CD8-positive, alpha-beta memory T cell (primary cell): ENCODE data around the gene SLC44A1. TPM values are rescaled to one million over a fixed set of nuclear protein-coding genes. Genes with fewer than 3 reads are reported as not detected.

Experiments
- CTCF ChIA-PET: fragments of 350-600 bp; sonication (Branson Sonifier 250); formaldehyde crosslinking; loops from one replicate; lab custom pipeline; 2021; ENCODE audit warnings: antibody characterized with exemption; lab: Charles Lee
- POLR2A ChIA-PET: fragments of 350-600 bp; sonication (Branson Sonifier 250); formaldehyde crosslinking; loops from one replicate; lab custom pipeline; 2021; ENCODE audit warnings: antibody characterized with exemption; lab: Charles Lee
- DNase-seq, 5 donors: peaks; one replicate each; pipeline versions ENCODE4 v3.0.0 to v3.0.0-alpha.2; 2020 to 2022; ENCODE audit warnings: mixed read lengths in 1 of 5
- H3K27ac ChIP-seq: one replicate; pipeline ENCODE4 v1.7.0; 2013; ENCODE audit warnings: low read depth, mild to moderate bottlenecking, low read length, moderate library complexity
- H3K27me3 ChIP-seq: 2 replicates; pipeline ENCODE4 v1.7.0; 2013; ENCODE audit warnings: low read length, mild to moderate bottlenecking; ENCODE audit not compliant: insufficient read depth, poor library complexity, severe bottlenecking
- H3K36me3 ChIP-seq: 2 replicates; pipeline ENCODE4 v1.7.0; 2013; ENCODE audit warnings: mild to moderate bottlenecking, low read length, moderate library complexity; ENCODE audit not compliant: insufficient read depth
- H3K4me1 ChIP-seq: 2 replicates; pipeline ENCODE4 v1.7.0; 2013; ENCODE audit warnings: mild to moderate bottlenecking, low read length, moderate library complexity; ENCODE audit not compliant: insufficient read depth
- H3K4me3 ChIP-seq: 2 replicates; pipeline ENCODE4 v1.7.0; 2013; ENCODE audit warnings: mild to moderate bottlenecking, low read length
- H3K9me3 ChIP-seq: 2 replicates; pipeline ENCODE4 v1.7.0; 2013; ENCODE audit warnings: mild to moderate bottlenecking, low read length
- H3K27ac Mint-ChIP-seq, 8 donors: one replicate each; pipeline ENCODE4 v1.8.0; 2020 to 2021; ENCODE audit warnings: mixed read lengths in 8 of 8, mild to moderate bottlenecking in 6 of 8, inconsistent platforms in 3 of 8, moderate library complexity in 3 of 8
- H3K27me3 Mint-ChIP-seq, 2 donors: one replicate each; pipeline ENCODE4 v1.8.0; 2020 to 2021; ENCODE audit warnings: mixed read lengths in 2 of 2, mild to moderate bottlenecking in 1 of 2, moderate library complexity in 1 of 2
- H3K36me3 Mint-ChIP-seq, 3 donors: one replicate each; pipeline ENCODE4 v1.8.0; 2020 to 2021; ENCODE audit warnings: mixed read lengths in 3 of 3, inconsistent platforms in 1 of 3, mild to moderate bottlenecking in 1 of 3
- H3K4me1 Mint-ChIP-seq, 3 donors: one replicate each; pipeline ENCODE4 v1.8.0; 2020 to 2021; ENCODE audit warnings: mixed read lengths in 3 of 3, inconsistent platforms in 1 of 3, mild to moderate bottlenecking in 1 of 3
- H3K4me3 Mint-ChIP-seq, 7 donors: one replicate each; pipeline ENCODE4 v1.8.0; 2020 to 2021; ENCODE audit warnings: mixed read lengths in 7 of 7, mild to moderate bottlenecking in 6 of 7, moderate library complexity in 4 of 7, inconsistent platforms in 2 of 7
- H3K9me3 Mint-ChIP-seq, 5 donors: one replicate each; pipeline ENCODE4 v1.8.0; 2020 to 2022; ENCODE audit warnings: mixed read lengths in 5 of 5, mild to moderate bottlenecking in 3 of 5, moderate library complexity in 2 of 5, inconsistent platforms in 1 of 5
- polyA plus RNA-seq: library from polyadenylated mRNA; unstranded; fragments of 300-500 nt; fragmentation: Illumina TruSeq; gene quantifications from one replicate; pipeline ENCODE4 v1.2.3, GENCODE V29; 2021
- total RNA-seq, 2 experiments: library from RNA; stranded (reverse); gene quantifications; one replicate each; pipeline ENCODE4 v1.2.3, GENCODE V29; 2021

SLC44A1 gene
- total and polyA plus RNA-seq, 3 experiments from 2014 or later: 7.8 to 14.9 (median 8.3) TPM

GRCh38 chr9:105390871-105391270 is 146.4 kb downstream of the SLC44A1 start:
- no peak overlapping the region for H3K4me3 Mint-ChIP-seq
- no peak overlapping the region for H3K27ac Mint-ChIP-seq
- ChIA-PET CTCF (no interaction called here), POLR2A (no interaction called here)
- no peaks in the 10 kb centered on the region for H3K36me3 ChIP-seq
- H3K4me1 Mint-ChIP-seq: peaks cover under 1 to 8% (median 2%) of the 10 kb centered on the region in 3 donors
- H3K27me3 Mint-ChIP-seq: peaks cover 8 to 9% of the 10 kb centered on the region in 2 donors
- no peaks in the 10 kb centered on the region for H3K9me3 Mint-ChIP-seq
- peaks cover 2% of the 10 kb centered on the region for H3K4me1 ChIP-seq
- no peak for DNase-seq
- peaks cover 0 to 12% (median 0%) of the 10 kb centered on the region in 3 donors for H3K36me3 Mint-ChIP-seq
- H3K27ac ChIP-seq: no peak overlapping the region
- H3K9me3 ChIP-seq: no peaks in the 10 kb centered on the region
- no peak overlapping the region for H3K4me3 ChIP-seq
- H3K27me3 ChIP-seq: no peaks in the 10 kb centered on the region

- ChIA-PET POLR2A (no interaction called here), CTCF (no interaction called here)
Measured at GRCh38 chr9:105391288-105391687, 146.8 kb downstream of the SLC44A1 start.

GRCh38 chr9:105392531-105392930 is 148.1 kb downstream of the SLC44A1 start:
- no peak overlapping the region for H3K27ac ChIP-seq
- H3K27me3 Mint-ChIP-seq: peaks cover 8 to 23% of the 10 kb centered on the region in 2 donors
- H3K4me3 Mint-ChIP-seq: no peak overlapping the region
- peaks cover 0 to 12% (median 0%) of the 10 kb centered on the region in 3 donors for H3K36me3 Mint-ChIP-seq
- no peaks in the 10 kb centered on the region for H3K9me3 ChIP-seq
- DNase-seq: no peak
- CTCF ChIA-PET: no interaction called here
- H3K27ac Mint-ChIP-seq: no peak overlapping the region
- H3K36me3 ChIP-seq: no peaks in the 10 kb centered on the region
- no peaks in the 10 kb centered on the region for H3K4me1 ChIP-seq
- POLR2A ChIA-PET: no interaction called here
- no peak overlapping the region for H3K4me3 ChIP-seq
- H3K27me3 ChIP-seq: no peaks in the 10 kb centered on the region
- H3K4me1 Mint-ChIP-seq: peaks cover 0 to 4% (median 0%) of the 10 kb centered on the region in 3 donors
- H3K9me3 Mint-ChIP-seq: no peaks in the 10 kb centered on the region

More at GRCh38 chr9:105391288-105391687, 146.8 kb downstream of the SLC44A1 start:
- Mint-ChIP-seq H3K36me3 (peaks cover 0 to 12% (median 0%) of the 10 kb centered on the region in 3 donors), H3K27ac (no peak overlapping the region), H3K4me1 (peaks cover 0 to 6% (median 0%) of the 10 kb centered on the region in 3 donors), H3K27me3 (peaks cover 8 to 12% of the 10 kb centered on the region in 2 donors), H3K9me3 (no peaks in the 10 kb centered on the region), H3K4me3 (no peak overlapping the region)
- DNase-seq: no peak
- Histone ChIP-seq H3K27me3 (no peaks in the 10 kb centered on the region), H3K36me3 (no peaks in the 10 kb centered on the region), H3K9me3 (no peaks in the 10 kb centered on the region), H3K27ac (no peak overlapping the region), H3K4me1 (no peaks in the 10 kb centered on the region), H3K4me3 (no peak overlapping the region)

- Histone ChIP-seq H3K27me3 (no peaks in the 10 kb centered on the region), H3K4me1 (no peaks in the 10 kb centered on the region), H3K27ac (no peak overlapping the region), H3K9me3 (no peaks in the 10 kb centered on the region), H3K36me3 (no peaks in the 10 kb centered on the region), H3K4me3 (no peak overlapping the region)
- ChIA-PET CTCF (no interaction called here), POLR2A (no interaction called here)
- peaks cover 0 to 7% (median 0%) of the 10 kb centered on the region in 3 donors for H3K36me3 Mint-ChIP-seq
- H3K27ac Mint-ChIP-seq: no peak overlapping the region
- DNase-seq: no peak
- H3K4me3 Mint-ChIP-seq: no peak overlapping the region
- no peaks in the 10 kb centered on the region for H3K4me1 Mint-ChIP-seq
- no peaks in the 10 kb centered on the region for H3K9me3 Mint-ChIP-seq
- peaks cover 15 to 31% of the 10 kb centered on the region in 2 donors for H3K27me3 Mint-ChIP-seq
Measured at GRCh38 chr9:105393576-105394344, 149.3 kb downstream of the SLC44A1 start.

GRCh38 chr9:105396441-105396840 is 152.0 kb downstream of the SLC44A1 start:
- Mint-ChIP-seq H3K4me3 (no peak overlapping the region), H3K9me3 (no peaks in the 10 kb centered on the region), H3K36me3 (peaks cover 0 to 7% (median 0%) of the 10 kb centered on the region in 3 donors), H3K27ac (no peak overlapping the region), H3K4me1 (no peaks in the 10 kb centered on the region), H3K27me3 (peaks cover 24 to 47% of the 10 kb centered on the region in 2 donors)
- ChIA-PET POLR2A (no interaction called here), CTCF (no interaction called here)
- no peak for DNase-seq
- H3K4me3 ChIP-seq: no peak overlapping the region
- H3K27me3 ChIP-seq: no peaks in the 10 kb centered on the region
- no peak overlapping the region for H3K27ac ChIP-seq
- H3K36me3 ChIP-seq: no peaks in the 10 kb centered on the region
- no peaks in the 10 kb centered on the region for H3K4me1 ChIP-seq
- no peaks in the 10 kb centered on the region for H3K9me3 ChIP-seq

GRCh38 chr9:105396901-105397300 is 152.4 kb downstream of the SLC44A1 start:
- Histone ChIP-seq H3K4me1 (no peaks in the 10 kb centered on the region), H3K27me3 (peaks cover 3% of the 10 kb centered on the region), H3K9me3 (no peaks in the 10 kb centered on the region), H3K27ac (no peak overlapping the region), H3K36me3 (no peaks in the 10 kb centered on the region), H3K4me3 (no peak overlapping the region)
- ChIA-PET CTCF (no interaction called here), POLR2A (no interaction called here)
- Mint-ChIP-seq H3K27me3 (peaks cover 29 to 51% of the 10 kb centered on the region in 2 donors), H3K4me3 (no peak overlapping the region), H3K36me3 (peaks cover 0 to 7% (median 0%) of the 10 kb centered on the region in 3 donors), H3K9me3 (no peaks in the 10 kb centered on the region), H3K4me1 (peaks cover 0 to 2% (median 0%) of the 10 kb centered on the region in 3 donors), H3K27ac (no peak overlapping the region)
- DNase-seq: no peak

GRCh38 chr9:105399117-105399516 is 154.7 kb downstream of the SLC44A1 start:
- Histone ChIP-seq H3K36me3 (no peaks in the 10 kb centered on the region), H3K4me3 (no peak overlapping the region), H3K27ac (no peak overlapping the region), H3K9me3 (no peaks in the 10 kb centered on the region), H3K4me1 (no peaks in the 10 kb centered on the region), H3K27me3 (peaks cover 24% of the 10 kb centered on the region)
- H3K27me3 Mint-ChIP-seq: peaks cover 40 to 72% of the 10 kb centered on the region in 2 donors
- ChIA-PET POLR2A (no interaction called here), CTCF (interaction anchor here (0.6 kb wide), 1 partner anchor 13 kb away, joined by 3 read pairs; no protein-coding TSS in a partner anchor)
- no peak for DNase-seq
- H3K9me3 Mint-ChIP-seq: no peaks in the 10 kb centered on the region
- no peaks in the 10 kb centered on the region for H3K36me3 Mint-ChIP-seq
- no peak overlapping the region for H3K27ac Mint-ChIP-seq
- H3K4me3 Mint-ChIP-seq: no peak overlapping the region
- peaks cover 9 to 12% (median 11%) of the 10 kb centered on the region in 3 donors for H3K4me1 Mint-ChIP-seq

- Histone ChIP-seq H3K27ac (no peak overlapping the region), H3K36me3 (no peaks in the 10 kb centered on the region), H3K9me3 (no peaks in the 10 kb centered on the region), H3K4me1 (peaks cover 21% of the 10 kb centered on the region), H3K4me3 (no peak overlapping the region), H3K27me3 (peaks cover 34% of the 10 kb centered on the region)
- peaks cover 0 to 7% (median 4%) of the 10 kb centered on the region in 5 donors for H3K9me3 Mint-ChIP-seq
- no peaks in the 10 kb centered on the region for H3K36me3 Mint-ChIP-seq
- ChIA-PET CTCF (no interaction called here), POLR2A (no interaction called here)
- H3K4me1 Mint-ChIP-seq: peaks cover 30 to 33% (median 33%) of the 10 kb centered on the region in 3 donors
- H3K27ac Mint-ChIP-seq: peak overlapping the region in 2 of 8 donors; percentile 24 to 61
- no peak overlapping the region for H3K4me3 Mint-ChIP-seq
- DNase-seq: no peak
- peaks cover 52 to 68% of the 10 kb centered on the region in 2 donors for H3K27me3 Mint-ChIP-seq
Measured at GRCh38 chr9:105401651-105402050, 157.2 kb downstream of the SLC44A1 start.
